ENCODE measurements around the gene HDGFL2. TPM values are rescaled to one million over a fixed set of nuclear protein-coding genes. Genes with fewer than 3 reads are reported as not detected.

HDGFL2 gene
- total and polyA plus RNA-seq, 2 of the 8 experiments (the other 6 are each of a cell fraction or from before 2014, with no cell fraction given): 31.1 to 106 TPM

- WGBS, 2 experiments (ENCODE audit: extremely low coverage in 1 of 2, insufficient coverage in 1 of 2, insufficient read length in 1 of 2, insufficient replicate concordance in 2 of 2, low coverage in 1 of 2, low lambda C conversion rate in 2 of 2, missing lambda C conversion rate in 1 of 2): 94% methylated on average over 17 of the region's 23 CpGs; no CpG with 5 or more reads in 1 of the 2 experiments
- DNase-seq (ENCODE audit: low read depth in 1 of 2, low spot score in 2 of 2) (no peak), FAIRE-seq (no peak)
- Histone ChIP-seq H3K27ac (ENCODE audit: low read depth, low read length) (no peak overlapping the region), H3K4me3 (ENCODE audit: extremely low read depth in 1 of 4, insufficient read depth in 2 of 4, low read depth in 3 of 4, low read length in 4 of 4) (no peak overlapping the region), H3K14ac (ENCODE audit: insufficient read length) (no peak overlapping the region), H3K79me2 (ENCODE audit: control insufficient read depth in 1 of 2, insufficient read depth in 2 of 2, low read length in 2 of 2) (no peaks in the 10 kb centered on the region), H3K23ac (ENCODE audit: insufficient read length) (no peak overlapping the region), H3K36me3 (ENCODE audit: control insufficient read depth in 2 of 4, insufficient read depth in 4 of 4, low read length in 3 of 4) (peaks cover 3 to 42% (median 9%) of the 10 kb centered on the region in 4 experiments; a peak in 5 of 8 replicates), H4K91ac (replicated peaks; ENCODE audit: insufficient read length, low read length) (no peak overlapping the region), H3K9me3 (ENCODE audit: insufficient read depth in 2 of 2, low read depth in 1 of 2, low read length in 1 of 2) (no peaks in the 10 kb centered on the region), H3K9ac (replicated peaks in 1 of 4; ENCODE audit: extremely low read depth in 1 of 4, low read depth in 3 of 4, low read length in 3 of 4) (no peak overlapping the region), H4K5ac (ENCODE audit: insufficient read length, low read depth, low read length) (no peak overlapping the region), H3K4ac (replicated peaks; ENCODE audit: insufficient read length, low read depth, low read length) (no peak overlapping the region), H2BK12ac (ENCODE audit: low read depth, low read length) (no peak overlapping the region), H2BK120ac (replicated peaks; ENCODE audit: low read depth, low read length) (no peak overlapping the region), H3K4me2 (ENCODE audit: insufficient read depth in 1 of 2, low read depth in 2 of 2, low read length in 2 of 2) (no peak overlapping the region), H2BK20ac (ENCODE audit: low read length) (no peak overlapping the region), H4K8ac (ENCODE audit: extremely low read depth, insufficient read depth, low read length) (no peak overlapping the region), H3K4me1 (replicated peaks in 1 of 4; ENCODE audit: control insufficient read depth in 3 of 4, insufficient read depth in 4 of 4, low read length in 3 of 4) (no peaks in the 10 kb centered on the region), H3K27me3 (replicated peaks in 1 of 4; ENCODE audit: control insufficient read depth in 3 of 4, extremely low read depth in 1 of 4, insufficient read depth in 3 of 4, low read length in 3 of 4) (peaks cover 0 to 7% (median 7%) of the 10 kb centered on the region in 4 experiments; a peak in 3 of 7 replicates), H3K79me1 (ENCODE audit: low read depth, low read length) (peaks cover 2% of the 10 kb centered on the region; the same call in 1 of the 2 replicates), H4K20me1 (replicated peaks in 1 of 2; ENCODE audit: control insufficient read depth in 1 of 2, insufficient read depth in 2 of 2, low read length in 2 of 2) (peaks cover 14 to 30% of the 10 kb centered on the region in 2 experiments), H3K23me2 (ENCODE audit: low read depth, low read length) (no peaks in the 10 kb centered on the region), H2BK5ac (ENCODE audit: low read depth, low read length) (no peak overlapping the region), H2AFZ (ENCODE audit: low read length) (no peak overlapping the region), H2BK15ac (ENCODE audit: low read length) (no peak overlapping the region), H3K18ac (ENCODE audit: extremely low read depth, low read length) (no peak overlapping the region), H3K56ac (replicated peaks; ENCODE audit: insufficient read length, low read depth, low read length) (no peak overlapping the region), H2AK5ac (ENCODE audit: low read depth, low read length) (no peak overlapping the region)
- ChIA-PET POLR2A (ENCODE audit: partially characterized antibody) (interaction anchor here (1.7 to 3.5 kb wide), 4 partner anchors 10 to 32 kb away, joined by 4 to 19 read pairs (median 14); partner anchors contain the start of genes HDGFL2 and PLIN4), CTCF (ENCODE audit: partially characterized antibody) (interaction anchor here (0.6 to 1.6 kb wide), 5 partner anchors 9 to 27 kb away, joined by 3 to 5 read pairs (median 3); no protein-coding TSS in a partner anchor)
- TF ChIP-seq CREB1 (IDR thresholded peaks at IDR 0.05) (no peak), POLR2AphosphoS5 (IDR thresholded peaks at IDR 0.05; ENCODE audit: low read depth, low read length) (0 out of 2 replicates have a peak, but pooled peaks have one; percentile 11)
Observed at GRCh38 chr19:4504297-4504701, 32.2 kb downstream of the HDGFL2 start.
